DOHH2 (cell line): Measurements from ENCODE around the gene OXCT1.

Experiments
- EZH2phosphoT487 ChIP-seq: fragments of 200-600 bp; sonication (generic); IDR thresholded peaks from 2 replicates; pipeline ENCODE4 v1.6.1; 2017; ENCODE audit warnings: borderline replicate concordance, mild to moderate bottlenecking, antibody characterized with exemption, low read length, moderate library complexity, mixed read lengths
- TF ChIP-seq, protein P1 (sequence below): fragments of 200-600 bp; sonication (generic); IDR thresholded peaks from one replicate; pipeline ENCODE4 v1.5.1; 2014; ENCODE audit warnings: antibody characterized with exemption, mild to moderate bottlenecking, low read depth, low read length; ENCODE audit not compliant: poor library complexity, severe bottlenecking

- TF ChIP-seq, protein P1, sequence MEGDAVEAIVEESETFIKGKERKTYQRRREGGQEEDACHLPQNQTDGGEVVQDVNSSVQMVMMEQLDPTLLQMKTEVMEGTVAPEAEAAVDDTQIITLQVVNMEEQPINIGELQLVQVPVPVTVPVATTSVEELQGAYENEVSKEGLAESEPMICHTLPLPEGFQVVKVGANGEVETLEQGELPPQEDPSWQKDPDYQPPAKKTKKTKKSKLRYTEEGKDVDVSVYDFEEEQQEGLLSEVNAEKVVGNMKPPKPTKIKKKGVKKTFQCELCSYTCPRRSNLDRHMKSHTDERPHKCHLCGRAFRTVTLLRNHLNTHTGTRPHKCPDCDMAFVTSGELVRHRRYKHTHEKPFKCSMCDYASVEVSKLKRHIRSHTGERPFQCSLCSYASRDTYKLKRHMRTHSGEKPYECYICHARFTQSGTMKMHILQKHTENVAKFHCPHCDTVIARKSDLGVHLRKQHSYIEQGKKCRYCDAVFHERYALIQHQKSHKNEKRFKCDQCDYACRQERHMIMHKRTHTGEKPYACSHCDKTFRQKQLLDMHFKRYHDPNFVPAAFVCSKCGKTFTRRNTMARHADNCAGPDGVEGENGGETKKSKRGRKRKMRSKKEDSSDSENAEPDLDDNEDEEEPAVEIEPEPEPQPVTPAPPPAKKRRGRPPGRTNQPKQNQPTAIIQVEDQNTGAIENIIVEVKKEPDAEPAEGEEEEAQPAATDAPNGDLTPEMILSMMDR, result no peak
- no peak for TF ChIP-seq EZH2phosphoT487
These were observed 1.6 kb upstream of the OXCT1 start for GRCh38 chr5:41871852-41872251.
